GM10847 (cell line): ENCODE data around the gene RBM14.

Experiments used
- POLR2A ChIP-seq: IDR thresholded peaks from 2 replicates; pipeline ENCODE4 v1.6.1; 2011; ENCODE audit not compliant: insufficient read length; ENCODE audit errors: extremely low read depth

RBM14 gene

DNA sequence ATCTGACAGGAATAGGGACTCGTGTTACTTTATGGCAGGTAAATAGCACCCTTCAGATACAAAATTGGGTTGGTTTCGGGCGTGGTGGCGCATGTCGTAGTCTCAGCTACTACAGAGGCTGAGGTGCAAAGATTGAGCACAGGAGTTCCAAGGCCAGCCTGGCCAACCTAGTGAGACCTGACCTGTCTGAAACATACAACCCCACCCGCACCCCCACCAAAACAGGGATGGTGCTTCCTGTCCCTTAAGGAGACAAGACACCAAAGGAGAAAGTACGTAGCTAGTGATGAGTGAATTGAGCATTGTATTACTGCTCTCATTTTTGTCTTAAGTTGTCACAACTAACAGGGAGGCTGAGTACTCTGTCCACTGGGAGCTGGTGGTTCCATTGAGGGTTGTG is 36.2 kb downstream of the RBM14 start:
- no peak for TF ChIP-seq POLR2A

DNA sequence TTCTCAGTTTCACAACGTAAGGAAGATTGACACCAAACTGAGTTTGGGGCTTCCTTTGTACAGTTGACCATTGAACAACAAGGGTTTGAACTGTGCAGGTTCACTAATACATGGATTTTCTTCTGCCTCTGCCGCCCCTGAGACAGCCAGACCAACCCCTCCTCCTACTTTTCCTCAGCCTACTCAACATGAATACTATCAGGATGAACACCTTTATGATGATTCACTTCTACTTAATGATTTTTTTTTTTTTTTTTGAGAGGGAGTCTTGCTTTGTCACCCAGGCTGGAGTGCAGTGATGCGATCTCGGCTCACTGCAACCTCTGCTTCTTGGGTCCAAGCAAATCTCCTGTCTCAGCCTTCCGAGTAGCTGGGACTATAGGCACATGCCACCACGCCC is 36.7 kb downstream of the RBM14 start:
- no peak for TF ChIP-seq POLR2A

GRCh38 chr11:66659763-66660162 is 43.3 kb downstream of the RBM14 start:
- TF ChIP-seq POLR2A, result no peak

DNA sequence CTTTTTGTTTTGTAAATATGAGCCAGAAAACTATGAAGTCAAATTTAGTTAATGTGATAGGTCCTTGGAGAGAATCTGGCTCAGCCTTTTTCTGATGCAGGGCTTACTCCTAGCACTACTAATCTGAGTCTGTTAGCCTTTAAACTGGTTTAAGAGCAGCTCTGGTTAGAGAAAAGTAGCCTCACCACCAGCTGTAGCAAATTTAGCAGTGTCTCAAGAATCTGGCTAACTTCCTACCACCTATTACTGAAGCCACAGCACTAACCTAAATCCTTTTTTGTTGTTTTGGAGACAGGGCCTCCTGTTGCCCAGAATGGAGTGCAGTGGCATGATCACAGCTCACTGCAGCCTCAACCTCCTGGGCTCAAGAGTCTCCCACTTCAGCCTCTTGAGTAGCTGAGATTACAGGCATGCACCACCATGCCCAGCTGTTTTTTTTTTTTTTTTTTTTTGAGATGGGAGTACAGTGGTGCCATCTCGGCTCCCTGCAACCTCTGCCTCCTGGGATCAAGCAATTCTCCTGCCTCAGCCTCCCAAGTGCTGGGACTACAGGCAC is 47.4 kb downstream of the RBM14 start:
- TF ChIP-seq POLR2A, result no peak

DNA sequence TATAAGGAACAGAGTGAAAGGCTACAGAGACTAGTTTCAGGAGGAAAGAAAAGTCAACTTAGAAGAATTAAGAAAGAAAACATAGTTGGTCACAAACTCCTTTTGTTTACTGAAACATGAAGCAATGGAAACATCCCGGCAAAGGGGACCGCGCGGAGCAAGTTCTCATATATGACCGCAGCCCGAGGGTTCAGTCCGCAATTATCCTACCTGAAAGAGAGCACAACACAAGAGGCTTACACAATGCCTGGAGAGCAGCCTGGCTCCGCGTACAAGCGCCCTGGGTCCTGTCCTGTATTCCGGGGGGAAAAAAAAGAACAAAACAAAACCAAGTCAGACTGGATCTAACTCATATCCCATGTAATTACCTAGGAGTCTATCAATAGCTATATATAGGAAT is 48.9 kb downstream of the RBM14 start:
- no peak for TF ChIP-seq POLR2A

DNA sequence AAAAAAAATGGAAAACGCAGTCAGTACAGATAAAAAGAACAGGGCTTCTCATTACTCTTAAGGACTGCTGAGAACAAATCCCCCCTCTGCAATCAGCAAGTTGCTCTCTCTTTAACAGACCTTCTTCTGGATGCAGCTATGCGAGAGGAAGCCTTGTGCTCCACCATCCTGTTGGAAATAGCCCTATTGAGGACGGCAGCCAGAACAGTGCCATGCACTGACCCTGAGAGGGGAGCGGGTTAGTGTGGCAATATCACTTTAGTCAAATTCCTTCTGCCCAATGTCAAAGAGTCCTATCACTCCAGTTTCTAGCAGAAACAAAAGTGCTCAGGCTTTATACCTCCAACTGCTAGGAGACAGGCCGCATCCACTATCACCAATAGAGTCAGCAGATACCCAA is 54.4 kb downstream of the RBM14 start:
- no peak for TF ChIP-seq POLR2A

- TF ChIP-seq POLR2A, result no peak
These were observed 58.7 kb downstream of the RBM14 start for GRCh38 chr11:66674964-66675602.

DNA sequence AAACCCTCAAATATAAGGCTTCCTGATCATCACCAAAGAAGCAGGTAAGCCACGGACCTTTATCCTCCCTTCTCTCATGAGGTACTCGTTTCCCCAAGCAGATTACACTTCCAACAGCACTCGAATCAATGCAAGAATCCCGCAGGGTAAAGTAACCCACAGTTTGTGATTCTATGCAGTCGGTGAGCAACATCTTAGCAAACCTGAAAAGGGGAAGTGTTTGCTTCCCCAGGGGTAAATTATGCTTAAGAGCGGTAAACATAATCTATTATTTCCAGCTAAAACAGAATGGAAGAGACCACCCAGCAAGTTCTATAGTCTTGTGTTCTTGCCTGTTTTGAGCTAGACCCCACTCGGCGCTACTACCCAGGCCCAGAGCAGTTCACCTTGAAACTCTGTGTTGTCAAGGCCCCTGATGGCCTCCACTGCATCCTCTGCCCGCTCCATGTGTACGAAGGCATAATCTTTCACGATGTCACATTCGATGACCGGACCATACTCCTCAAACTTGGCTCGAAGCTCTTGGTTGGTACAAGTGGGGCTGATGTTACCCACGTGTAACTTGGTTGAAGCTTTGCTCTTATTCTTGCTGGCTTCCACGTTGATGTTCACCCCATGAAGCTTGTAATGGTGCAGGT is 60.0 kb downstream of the RBM14 start:
- no peak for TF ChIP-seq POLR2A
